ENCODE measurements around the gene TMEM132A.

The TMEM132A gene

GRCh38 chr11:60982184-60982583, 57.9 kb downstream of the TMEM132A start:
- TF ChIP-seq, protein P1, sequence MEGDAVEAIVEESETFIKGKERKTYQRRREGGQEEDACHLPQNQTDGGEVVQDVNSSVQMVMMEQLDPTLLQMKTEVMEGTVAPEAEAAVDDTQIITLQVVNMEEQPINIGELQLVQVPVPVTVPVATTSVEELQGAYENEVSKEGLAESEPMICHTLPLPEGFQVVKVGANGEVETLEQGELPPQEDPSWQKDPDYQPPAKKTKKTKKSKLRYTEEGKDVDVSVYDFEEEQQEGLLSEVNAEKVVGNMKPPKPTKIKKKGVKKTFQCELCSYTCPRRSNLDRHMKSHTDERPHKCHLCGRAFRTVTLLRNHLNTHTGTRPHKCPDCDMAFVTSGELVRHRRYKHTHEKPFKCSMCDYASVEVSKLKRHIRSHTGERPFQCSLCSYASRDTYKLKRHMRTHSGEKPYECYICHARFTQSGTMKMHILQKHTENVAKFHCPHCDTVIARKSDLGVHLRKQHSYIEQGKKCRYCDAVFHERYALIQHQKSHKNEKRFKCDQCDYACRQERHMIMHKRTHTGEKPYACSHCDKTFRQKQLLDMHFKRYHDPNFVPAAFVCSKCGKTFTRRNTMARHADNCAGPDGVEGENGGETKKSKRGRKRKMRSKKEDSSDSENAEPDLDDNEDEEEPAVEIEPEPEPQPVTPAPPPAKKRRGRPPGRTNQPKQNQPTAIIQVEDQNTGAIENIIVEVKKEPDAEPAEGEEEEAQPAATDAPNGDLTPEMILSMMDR (IDR thresholded peaks at IDR 0.05; ENCODE audit: low read depth, low read length), result no peak
- no peak overlapping the region for H3K4me3 ChIP-seq (ENCODE audit: low read depth, low read length)

GRCh38 chr11:60984149-60984548, 59.9 kb downstream of the TMEM132A start:
- TF ChIP-seq, protein P1 (IDR thresholded peaks at IDR 0.05; ENCODE audit: low read depth, low read length), result no peak
- no peak overlapping the region for H3K4me3 ChIP-seq (ENCODE audit: low read depth, low read length)

- no peak overlapping the region for H3K4me3 ChIP-seq (ENCODE audit: low read depth, low read length)
- TF ChIP-seq, protein P1 (IDR thresholded peaks at IDR 0.05; ENCODE audit: low read depth, low read length), result no peak
These were observed 60.4 kb downstream of the TMEM132A start for GRCh38 chr11:60984636-60985035.

GRCh38 chr11:60985501-60985900, 61.2 kb downstream of the TMEM132A start:
- TF ChIP-seq, protein P1 (IDR thresholded peaks at IDR 0.05; ENCODE audit: low read depth, low read length), result no peak
- H3K4me3 ChIP-seq (ENCODE audit: low read depth, low read length), result no peak overlapping the region

DNA sequence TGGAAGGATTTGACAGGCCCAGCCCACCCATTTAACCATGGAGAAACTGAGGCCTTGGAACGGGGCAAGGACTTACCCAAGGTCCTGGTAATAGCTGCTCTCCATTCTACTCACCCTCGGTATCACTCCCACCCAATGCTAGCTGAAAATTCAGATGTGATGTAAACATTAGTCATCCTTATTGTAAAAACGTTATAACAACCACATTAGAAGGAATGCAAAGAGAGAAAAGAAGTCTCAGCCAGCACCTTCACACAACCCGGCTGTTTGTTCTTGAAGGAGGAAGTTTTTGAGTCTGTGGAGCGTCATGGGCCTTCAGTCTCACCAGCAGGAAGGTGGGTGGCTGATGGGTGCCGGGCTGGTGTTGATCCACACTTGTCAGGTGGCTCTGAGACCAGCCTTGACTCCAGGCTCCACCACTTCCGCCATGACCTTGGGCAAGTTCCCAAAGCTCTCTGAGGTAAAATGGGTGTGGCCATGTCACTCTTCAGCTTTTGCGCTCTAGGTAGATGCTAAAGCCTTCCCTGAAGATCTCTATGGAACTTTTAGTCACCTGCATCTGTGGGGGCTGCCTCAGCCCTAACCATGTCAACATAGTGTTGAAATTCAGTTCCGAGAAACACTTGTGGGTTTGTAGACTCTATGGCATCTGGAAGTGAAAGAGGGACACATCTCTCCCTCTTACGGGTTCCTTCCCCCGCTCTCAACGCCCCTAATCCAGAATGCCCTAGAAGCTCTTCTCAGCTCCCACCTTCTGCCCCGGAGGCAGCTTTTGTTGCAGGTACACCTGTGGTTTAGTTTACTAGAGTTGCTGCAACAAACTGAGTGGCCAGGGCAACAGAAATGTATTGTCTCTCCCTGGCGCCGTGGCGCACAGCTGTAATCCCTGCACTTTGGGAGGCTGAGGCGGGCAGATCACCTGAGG, 62.0 kb downstream of the TMEM132A start:
- TF ChIP-seq, protein P1 (IDR thresholded peaks at IDR 0.05; ENCODE audit: low read depth, low read length), result no peak

More for the DNA sequence above, 62.0 kb downstream of the TMEM132A start:
- no peak overlapping the region for H3K4me3 ChIP-seq (ENCODE audit: low read depth, low read length)
